ENCODE measurements around the gene OLFML2A. TPM values are rescaled to one million over a fixed set of nuclear protein-coding genes. Genes with fewer than 3 reads are reported as not detected.
"Not testable (repeated sequence)": the region's sequence is repeated elsewhere in the genome, so short reads cannot be mapped to it uniquely, and the experiment has no call there.

Gene OLFML2A
- total RNA-seq, 1 experiment from 2014 or later = 14.2 TPM

- DNase-seq (ENCODE audit: low read depth) = no peak
Observed at GRCh38 chr9:124760719-124761118, 16.2 kb upstream of the OLFML2A start.

DNA sequence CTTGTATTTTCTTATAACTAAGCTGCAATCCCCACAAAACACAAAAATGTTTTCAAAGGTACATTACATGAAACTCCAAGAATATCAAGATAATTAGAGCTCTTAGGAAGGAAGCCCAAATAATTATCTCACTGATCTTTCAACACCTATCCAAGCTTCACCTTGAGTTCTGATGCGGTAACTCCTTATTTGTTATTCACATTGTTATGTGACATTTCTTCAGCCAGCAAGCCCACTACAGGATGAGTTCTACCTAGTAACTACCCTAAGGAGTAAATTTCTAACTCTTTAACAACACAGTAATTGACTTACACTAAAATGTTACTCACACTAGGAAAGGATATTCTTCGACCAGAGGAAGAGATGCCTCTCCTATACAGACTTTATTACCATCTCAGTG is 15.7 kb upstream of the OLFML2A start:
- no peak for DNase-seq (ENCODE audit: low read depth)

- DNase-seq (ENCODE audit: low read depth) = no peak
Observed at GRCh38 chr9:124761710-124762109, 15.2 kb upstream of the OLFML2A start.

- no peak for DNase-seq (ENCODE audit: low read depth)
Observed at GRCh38 chr9:124762633-124763032, 14.3 kb upstream of the OLFML2A start.

- peak; percentile 37 for DNase-seq (ENCODE audit: low read depth)
Observed at GRCh38 chr9:124764774-124765438, 12.0 kb upstream of the OLFML2A start.

DNA sequence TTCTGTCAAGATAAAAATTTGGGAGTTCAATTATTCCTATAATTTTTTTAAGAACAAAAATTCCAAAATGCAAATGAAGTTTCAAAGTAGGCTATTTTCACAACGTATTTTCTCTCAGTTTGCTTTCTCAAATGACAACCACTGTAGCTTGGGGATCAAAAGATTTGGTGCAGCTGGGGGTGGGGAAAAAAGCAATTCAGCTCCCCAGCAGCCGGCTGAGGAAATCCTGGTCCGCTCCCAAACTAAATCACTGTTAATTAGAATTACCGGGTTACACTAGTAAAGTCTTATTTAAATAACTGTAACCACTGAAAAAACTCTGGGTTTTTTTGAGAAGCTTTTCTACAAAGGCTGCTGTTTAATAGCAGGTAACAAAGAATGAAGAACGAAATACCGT is 11.5 kb upstream of the OLFML2A start:
- no peak for DNase-seq (ENCODE audit: low read depth)

GRCh38 chr9:124766326-124766725 is 10.6 kb upstream of the OLFML2A start:
- DNase-seq (ENCODE audit: low read depth) = no peak

DNA sequence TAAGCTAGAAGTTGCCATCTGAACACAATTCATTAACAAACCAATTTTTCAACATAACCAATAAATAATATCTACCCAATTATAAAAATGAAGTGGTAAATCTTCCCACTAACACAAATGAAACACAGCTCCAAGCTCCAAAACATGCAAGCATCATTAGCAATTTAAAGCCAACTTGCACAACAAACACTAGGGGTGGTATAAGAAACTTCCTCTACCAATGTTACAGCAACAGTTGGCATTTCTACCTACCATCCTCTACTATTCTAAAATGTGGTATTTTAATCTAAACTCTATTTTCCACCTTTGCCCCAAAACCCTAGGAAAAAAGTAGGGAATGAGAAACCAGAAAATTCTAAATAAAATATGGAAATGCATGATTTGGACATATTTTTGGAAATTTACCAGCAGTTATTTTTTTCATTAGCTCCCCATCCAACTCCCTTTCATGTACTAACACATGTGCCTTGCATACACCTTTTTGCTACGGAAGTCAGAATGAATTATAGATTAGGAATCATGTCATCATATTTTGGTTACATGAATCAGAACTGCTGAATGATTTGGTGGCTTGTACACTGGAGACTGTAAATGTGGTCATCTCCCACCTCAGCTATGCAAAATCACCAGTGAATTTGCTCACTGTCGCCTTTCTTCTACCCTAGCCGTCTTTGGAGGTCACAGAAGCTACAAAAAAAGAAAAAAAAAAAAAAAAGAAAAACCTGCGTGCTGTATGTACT is 9.9 kb upstream of the OLFML2A start:
- no peak for DNase-seq (ENCODE audit: low read depth)

DNA sequence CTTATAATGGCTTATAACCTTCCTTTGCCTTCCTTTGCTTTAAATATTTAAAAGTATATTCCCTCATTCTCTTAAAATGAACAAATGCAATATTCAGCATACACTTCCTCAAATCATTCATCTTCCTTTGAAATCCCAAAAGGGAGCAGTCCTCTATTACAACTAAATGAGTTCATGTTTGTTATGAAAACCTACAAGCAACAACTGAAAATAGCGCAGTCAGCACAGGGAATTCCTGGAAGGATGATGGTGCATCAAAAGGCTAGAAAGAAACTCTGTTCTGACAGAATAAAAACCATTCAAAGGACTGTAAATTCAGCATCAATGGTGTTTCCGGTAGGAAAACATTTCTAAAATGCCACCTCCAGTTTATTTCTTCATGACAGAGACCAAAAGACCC is 9.1 kb upstream of the OLFML2A start:
- DNase-seq (ENCODE audit: low read depth) = no peak

- DNase-seq (ENCODE audit: low read depth) = no peak
Observed at GRCh38 chr9:124768334-124768733, 8.6 kb upstream of the OLFML2A start.

DNA sequence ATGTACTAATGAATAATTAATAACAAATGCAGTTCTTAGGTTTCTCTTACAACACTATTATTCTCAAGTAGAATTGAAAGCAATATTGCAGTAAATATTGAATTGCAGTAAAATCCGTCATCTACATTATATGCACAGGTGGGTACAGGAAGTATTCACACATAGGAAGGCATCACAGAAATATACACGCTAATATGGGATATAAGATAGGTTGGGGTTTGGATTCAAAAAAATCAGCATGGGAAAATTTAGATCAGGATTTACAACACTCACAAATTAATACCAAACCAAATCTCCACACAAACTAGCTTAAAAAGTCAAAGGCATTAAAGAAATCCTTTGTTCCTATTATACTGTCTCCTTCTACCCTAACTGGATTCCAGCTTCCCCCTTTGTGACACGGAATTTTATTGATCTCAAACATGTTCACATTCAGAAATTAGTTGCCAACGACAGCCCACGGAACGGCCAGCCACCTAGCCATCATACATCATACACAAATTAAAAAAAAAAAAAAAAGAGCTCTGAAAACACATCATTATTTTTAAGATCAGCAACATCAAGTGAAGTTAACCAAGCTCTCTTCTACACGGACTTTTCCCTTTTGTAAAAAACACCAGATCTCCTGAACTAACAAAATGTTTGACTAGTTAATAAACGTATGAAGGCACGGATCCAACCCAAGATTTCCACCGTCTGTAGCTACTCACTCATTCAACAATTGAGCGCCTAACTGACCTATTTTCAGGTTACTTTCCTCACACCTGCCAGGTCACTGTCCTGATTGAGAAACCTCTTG is 8.0 kb upstream of the OLFML2A start:
- DNase-seq (ENCODE audit: low read depth) = no peak

DNA sequence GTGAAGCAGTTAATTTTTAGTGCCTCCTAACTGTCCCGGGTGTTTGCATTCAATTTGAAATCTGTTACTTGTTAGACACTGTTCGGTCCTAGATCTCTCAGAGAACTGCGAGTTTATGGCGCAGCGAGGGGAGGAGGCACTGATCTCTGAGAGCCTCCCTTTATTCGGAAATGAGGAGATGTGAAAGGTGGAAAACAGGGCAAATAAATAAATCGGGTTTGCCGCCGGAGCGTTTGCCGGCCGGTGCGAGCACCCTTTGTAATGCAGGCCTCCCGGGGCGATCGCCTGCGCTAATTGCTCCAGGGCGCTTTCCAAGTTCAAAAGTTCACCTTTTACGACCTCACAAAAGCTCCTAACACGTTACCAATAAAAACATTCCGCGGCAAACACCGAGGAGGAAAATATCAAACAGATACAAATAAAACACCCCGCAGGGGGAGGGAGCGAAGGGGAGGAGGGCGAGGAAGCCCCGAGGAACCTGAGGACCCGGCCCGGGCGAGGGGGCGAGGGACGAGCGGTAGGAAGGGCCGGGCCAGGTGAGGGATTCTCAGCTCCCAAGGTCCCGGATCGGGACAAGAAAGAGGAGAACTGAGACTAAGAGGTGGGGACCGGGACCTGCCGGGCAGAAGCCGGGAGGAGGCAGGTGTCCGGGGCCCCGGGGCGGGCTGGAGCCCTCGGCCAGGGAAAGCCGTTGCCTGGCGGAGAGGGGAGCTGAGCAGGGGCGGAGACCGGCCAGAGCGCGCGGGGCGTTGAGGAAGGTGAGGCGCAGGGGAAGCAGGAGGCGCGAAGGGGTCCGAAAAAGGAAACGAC is 7.2 kb upstream of the OLFML2A start:
- no peak for DNase-seq (ENCODE audit: low read depth)

GRCh38 chr9:124770359-124771020 is 6.4 kb upstream of the OLFML2A start:
- DNase-seq (ENCODE audit: low read depth) = no peak

DNA sequence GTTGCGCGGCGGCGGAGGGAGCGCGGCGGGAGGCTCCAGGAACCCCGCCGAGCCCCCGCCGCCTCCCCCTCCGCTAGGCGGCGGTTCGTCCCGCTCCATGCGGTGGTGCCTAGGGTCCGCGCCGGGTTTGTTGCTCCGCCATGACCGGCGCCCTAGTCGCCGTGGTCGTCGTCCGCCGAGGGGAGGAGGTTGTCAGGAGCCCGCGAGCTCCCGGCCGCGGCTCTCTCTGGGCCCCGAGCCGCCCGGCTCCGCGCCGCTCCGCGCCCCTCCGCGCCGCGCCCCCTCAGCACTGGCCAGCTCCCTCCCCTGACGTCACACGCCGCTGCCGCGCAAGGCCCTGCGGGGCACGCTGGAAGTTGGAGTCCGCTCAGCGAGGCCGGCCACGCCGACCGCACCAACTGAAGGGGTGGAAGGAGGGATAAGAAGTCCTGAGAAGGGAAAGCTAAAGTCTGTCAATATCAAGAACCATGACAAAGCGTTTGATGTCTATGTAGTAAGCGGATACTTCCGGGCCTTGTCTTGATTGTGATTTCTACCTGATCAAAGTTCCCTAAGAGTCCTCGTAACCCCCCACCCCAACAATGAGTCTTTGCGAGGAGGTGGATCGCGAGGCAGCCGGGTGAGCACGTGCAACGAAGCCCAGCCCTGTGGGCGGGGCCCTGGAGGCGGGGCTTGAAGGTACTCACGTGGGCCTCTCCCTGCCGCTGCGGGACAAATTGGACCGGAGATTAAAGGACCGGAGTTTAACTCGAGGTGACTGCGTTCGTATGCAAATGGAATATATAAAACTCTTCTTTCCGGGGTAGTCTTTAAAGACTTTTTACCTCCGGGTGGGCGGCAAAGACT is 5.7 kb upstream of the OLFML2A start, which contains the start of gene NR6A1:
TSS of gene NR6A1 (minus strand) at position 291 of the 846 bp plus-strand sequence.
- DNase-seq (ENCODE audit: low read depth) = peak; percentile 94

DNA sequence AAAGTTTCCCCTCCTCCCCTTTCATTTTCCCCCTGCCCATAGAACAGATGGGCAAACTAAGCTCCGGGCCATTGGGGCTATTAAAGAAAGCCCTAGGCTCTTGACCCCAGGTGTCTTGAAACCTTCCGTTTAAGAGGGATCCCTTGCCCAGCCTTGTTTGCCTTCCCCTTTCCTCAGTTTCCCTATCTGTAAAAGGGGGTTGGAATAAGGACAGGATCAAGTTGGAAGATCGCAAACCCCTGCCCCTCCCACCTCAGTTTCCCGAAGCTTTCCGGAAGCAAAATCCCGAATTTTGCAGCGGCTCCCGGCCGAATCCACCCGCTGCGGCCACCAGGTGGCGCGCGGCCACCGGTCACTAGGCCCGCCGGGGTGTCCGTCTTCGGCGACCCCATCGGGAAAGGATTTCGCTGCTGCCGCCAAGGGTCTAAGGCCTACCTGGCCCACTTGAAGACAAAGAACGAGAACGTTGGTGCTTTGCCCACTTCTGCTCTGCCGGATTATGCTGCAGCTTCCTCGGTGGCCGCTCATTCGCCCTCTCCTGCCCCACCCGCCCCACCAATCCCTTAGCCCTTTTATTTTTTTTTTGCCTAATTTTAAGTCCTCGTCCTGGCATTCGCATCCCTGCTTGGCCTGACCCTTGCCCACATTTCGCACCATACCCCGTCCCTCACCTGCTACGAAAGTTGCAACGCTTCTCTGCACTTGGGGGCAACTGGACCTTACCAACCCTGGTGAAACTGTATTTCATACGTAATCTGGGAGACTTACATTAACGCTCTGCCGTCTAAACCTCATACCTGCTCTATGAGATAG is 4.9 kb upstream of the OLFML2A start:
- DNase-seq (ENCODE audit: low read depth) = peak; percentile 67

GRCh38 chr9:124772877-124773276 is 4.1 kb upstream of the OLFML2A start:
- DNase-seq (ENCODE audit: low read depth) = not testable (repeated sequence)

- DNase-seq (ENCODE audit: low read depth) = no peak
Observed at GRCh38 chr9:124773473-124774128, 3.3 kb upstream of the OLFML2A start.

GRCh38 chr9:124774129-124774978 is 2.6 kb upstream of the OLFML2A start:
- DNase-seq (ENCODE audit: low read depth) = peak; percentile 68
